HG02759 (cell line): ENCODE data around the gene GGN.
A peak's percentile ranks its signal among the peaks of the same experiment; 100 is the strongest.
"Not testable (repeated sequence)": the region's sequence is repeated elsewhere in the genome, so short reads cannot be mapped to it uniquely, and the experiment has no call there.

Experiments
- ATAC-seq: cut with Tn5 transposase; IDR thresholded peaks from one replicate; pipeline ENCODE4 v1.9.1; 2021; ENCODE audit warnings: mild to moderate bottlenecking, moderate library complexity; ENCODE audit not compliant: unreplicated experiment

Gene GGN

GRCh38 chr19:38387550-38388348 is at the start of gene GGN:
GGN (minus strand) TSS chr19:38388034; CDS start chr19:38387261, 773 bp downstream.
- peak; percentile 58 for ATAC-seq

- ATAC-seq: no peak
Measured at GRCh38 chr19:38437295-38437694, 49.5 kb upstream of the GGN start.

- no peak for ATAC-seq
Measured at GRCh38 chr19:38434549-38435051, 46.8 kb upstream of the GGN start.

GRCh38 chr19:38433268-38433733 is 45.5 kb upstream of the GGN start, which contains the start of gene RYR1:
RYR1 (plus strand) TSS chr19:38433691; CDS start chr19:38433830, 139 bp downstream.
- no peak for ATAC-seq

- ATAC-seq: no peak
Measured at GRCh38 chr19:38430931-38431330, 43.1 kb upstream of the GGN start.

GRCh38 chr19:38429811-38430156 is 42.0 kb upstream of the GGN start:
- no peak for ATAC-seq

- no peak for ATAC-seq
Measured at GRCh38 chr19:38429055-38429810, 41.4 kb upstream of the GGN start.

GRCh38 chr19:38427035-38427677 is 39.3 kb upstream of the GGN start:
- not testable (repeated sequence) for ATAC-seq

- no peak for ATAC-seq
Measured at GRCh38 chr19:38425810-38426466, 38.1 kb upstream of the GGN start, which contains the start of gene RASGRP4. RASGRP4 (minus strand) TSS chr19:38426219; CDS start chr19:38426091, 128 bp downstream.

GRCh38 chr19:38425222-38425809 is 37.5 kb upstream of the GGN start:
- ATAC-seq: no peak

- no peak for ATAC-seq
Measured at GRCh38 chr19:38424272-38424671, 36.4 kb upstream of the GGN start.

GRCh38 chr19:38422438-38422837 is 34.6 kb upstream of the GGN start:
- ATAC-seq: no peak

- ATAC-seq: no peak
Measured at GRCh38 chr19:38421856-38422255, 34.0 kb upstream of the GGN start.

GRCh38 chr19:38420935-38421334 is 33.1 kb upstream of the GGN start:
- no peak for ATAC-seq

- no peak for ATAC-seq
Measured at GRCh38 chr19:38417544-38418506, 30.0 kb upstream of the GGN start.

GRCh38 chr19:38417146-38417543 is 29.3 kb upstream of the GGN start:
- no peak for ATAC-seq

- no peak for ATAC-seq
Measured at GRCh38 chr19:38413416-38413815, 25.6 kb upstream of the GGN start.

GRCh38 chr19:38412961-38413360 is 25.1 kb upstream of the GGN start:
- ATAC-seq: no peak

- no peak for ATAC-seq
Measured at GRCh38 chr19:38412491-38412890, 24.7 kb upstream of the GGN start.
